SK-MEL-5 (cell line): ENCODE results near the gene JPH2. TPM values are rescaled to one million over a fixed set of nuclear protein-coding genes. Genes with fewer than 3 reads are reported as not detected.
"Not testable (repeated sequence)": the region's sequence is repeated elsewhere in the genome, so short reads cannot be mapped to it uniquely, and the experiment has no call there.

Experiments used
- DNase-seq: peaks from one replicate; pipeline ENCODE4 v3.0.0-alpha.2; 2016; ENCODE audit warnings: low read depth, low spot score
- in situ Hi-C: cut with HindIII; loops from 2 replicates; pipeline ENCODE4 v1.10.0; 2016; ENCODE audit warnings: low sequenced_read_pairs, high pct_unique_total_duplicates, low pct_unique_long_range_greater_than_20kb
- total RNA-seq: library from RNA; depleted of rRNA; stranded (reverse); fragments of >200 nt; shearing (Covaris generic); gene quantifications from 2 replicates; pipeline ENCODE4 v1.2.3, GENCODE V29; 2014

The JPH2 gene
- total RNA-seq, 1 experiment from 2014 or later = 0.08 TPM

DNA sequence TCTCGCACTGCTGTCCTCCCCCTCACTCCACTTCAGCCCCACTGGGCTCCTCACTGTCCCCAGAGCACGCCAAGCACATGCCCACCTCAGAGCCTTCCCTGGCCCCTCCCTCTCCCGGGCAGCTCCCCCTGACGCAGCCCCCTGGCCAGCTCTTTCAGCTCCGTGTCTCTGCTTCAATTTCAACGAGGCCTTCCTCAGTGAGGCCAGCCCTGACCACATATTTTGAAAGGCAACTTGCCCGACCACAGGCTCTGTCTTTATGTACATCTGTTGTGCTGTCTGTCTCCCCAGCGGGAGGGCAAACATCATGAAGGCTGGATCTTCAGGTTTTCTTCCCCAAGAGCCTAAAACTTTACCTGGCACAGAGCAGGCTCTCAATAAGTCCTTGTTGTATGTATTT, 44.6 kb downstream of the JPH2 start:
- no peak for DNase-seq
- in situ Hi-C loops = no loop called here

DNA sequence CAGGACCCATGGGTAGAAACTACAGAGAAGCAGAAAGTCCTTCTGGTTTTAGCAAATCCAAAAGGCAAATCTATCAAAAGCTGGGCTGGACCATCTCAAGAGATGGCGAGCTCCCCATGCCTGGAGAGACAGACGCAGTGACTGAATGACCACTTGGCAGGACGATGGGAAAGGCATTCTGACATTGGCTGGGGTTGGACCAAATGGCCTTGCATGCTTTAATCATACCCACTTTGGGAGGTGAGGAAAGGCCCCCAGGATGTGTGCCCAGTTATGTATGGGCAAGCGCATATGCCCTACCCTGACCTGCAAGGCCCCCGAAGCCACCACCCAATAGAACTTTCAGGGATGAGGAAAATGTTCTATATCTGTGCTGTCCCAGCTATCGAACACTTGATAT, 45.1 kb downstream of the JPH2 start:
- no peak for DNase-seq
- in situ Hi-C loops = no loop called here

- in situ Hi-C loops = no loop called here
- no peak for DNase-seq
These were observed 48.1 kb downstream of the JPH2 start for GRCh38 chr20:44138867-44139266.

DNA sequence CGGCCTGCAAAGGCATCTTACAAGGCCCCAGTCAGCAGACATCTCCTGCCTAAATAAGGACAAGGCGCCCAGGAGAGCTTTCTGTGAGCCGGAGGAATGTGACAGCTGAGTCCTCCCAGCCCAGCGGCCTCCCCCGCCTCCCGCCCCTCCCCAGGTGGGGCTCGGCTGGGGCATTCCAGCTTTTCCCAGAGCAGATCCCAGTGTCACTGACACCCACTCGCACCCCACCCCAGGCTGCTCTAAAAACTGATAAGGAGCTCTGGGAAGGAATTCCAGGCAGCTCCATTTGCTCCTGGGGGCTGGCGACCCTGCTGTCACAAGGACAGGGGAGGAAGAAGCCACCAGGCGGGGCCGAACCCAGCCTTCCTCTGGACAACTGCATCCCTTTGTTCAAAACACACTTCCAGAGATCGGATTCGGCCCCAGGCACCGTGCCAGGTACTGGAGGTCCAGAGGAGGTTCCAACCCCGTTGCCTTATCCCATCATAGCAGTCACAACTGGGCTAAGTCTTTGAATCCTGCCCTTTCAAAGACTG, 49.7 kb downstream of the JPH2 start:
- no peak for DNase-seq

DNA sequence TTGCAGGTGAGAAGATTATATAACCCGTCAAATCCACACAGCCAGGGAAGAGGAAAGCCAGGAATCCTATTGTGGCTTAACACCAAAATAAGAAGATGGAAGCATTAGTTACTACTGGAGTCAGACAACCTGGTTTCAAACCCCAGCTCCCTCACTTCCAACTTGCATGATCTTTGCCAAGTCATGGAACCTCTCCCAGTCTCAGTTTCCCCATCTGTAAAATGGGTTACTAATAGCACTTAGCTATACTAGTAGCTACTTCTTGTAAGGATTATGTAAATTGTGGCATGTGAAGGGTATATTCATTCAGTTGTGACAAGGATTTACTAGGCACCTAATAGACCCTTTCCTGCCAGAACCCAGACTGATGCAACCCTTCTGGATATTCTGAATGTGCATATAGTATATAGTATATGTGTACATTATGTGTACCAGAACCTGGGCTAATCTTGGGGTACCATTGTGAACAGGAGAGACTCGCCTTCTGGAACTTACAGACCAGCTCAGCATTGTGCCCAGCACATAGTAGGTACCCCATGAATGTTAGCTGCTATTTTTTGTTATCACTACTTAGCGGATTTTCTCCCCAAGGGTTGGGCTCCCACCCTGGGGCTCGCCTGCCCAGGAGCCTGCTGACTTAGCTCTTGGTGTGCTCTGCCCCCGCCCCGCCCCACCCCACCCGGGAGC, 50.3 kb downstream of the JPH2 start:
- DNase-seq = no peak
- in situ Hi-C loops = no loop called here

More for the DNA sequence above, 49.7 kb downstream of the JPH2 start:
- in situ Hi-C loops = no loop called here

GRCh38 chr20:44135417-44136204, 51.4 kb downstream of the JPH2 start:
- in situ Hi-C loops = no loop called here
- DNase-seq = no peak

GRCh38 chr20:44135012-44135412, 52.0 kb downstream of the JPH2 start:
- in situ Hi-C loops = no loop called here
- DNase-seq = no peak

GRCh38 chr20:44133424-44133823, 53.6 kb downstream of the JPH2 start:
- in situ Hi-C loops = no loop called here
- DNase-seq = no peak

GRCh38 chr20:44131704-44132103, 55.3 kb downstream of the JPH2 start:
- no peak for DNase-seq
- in situ Hi-C loops = no loop called here

DNA sequence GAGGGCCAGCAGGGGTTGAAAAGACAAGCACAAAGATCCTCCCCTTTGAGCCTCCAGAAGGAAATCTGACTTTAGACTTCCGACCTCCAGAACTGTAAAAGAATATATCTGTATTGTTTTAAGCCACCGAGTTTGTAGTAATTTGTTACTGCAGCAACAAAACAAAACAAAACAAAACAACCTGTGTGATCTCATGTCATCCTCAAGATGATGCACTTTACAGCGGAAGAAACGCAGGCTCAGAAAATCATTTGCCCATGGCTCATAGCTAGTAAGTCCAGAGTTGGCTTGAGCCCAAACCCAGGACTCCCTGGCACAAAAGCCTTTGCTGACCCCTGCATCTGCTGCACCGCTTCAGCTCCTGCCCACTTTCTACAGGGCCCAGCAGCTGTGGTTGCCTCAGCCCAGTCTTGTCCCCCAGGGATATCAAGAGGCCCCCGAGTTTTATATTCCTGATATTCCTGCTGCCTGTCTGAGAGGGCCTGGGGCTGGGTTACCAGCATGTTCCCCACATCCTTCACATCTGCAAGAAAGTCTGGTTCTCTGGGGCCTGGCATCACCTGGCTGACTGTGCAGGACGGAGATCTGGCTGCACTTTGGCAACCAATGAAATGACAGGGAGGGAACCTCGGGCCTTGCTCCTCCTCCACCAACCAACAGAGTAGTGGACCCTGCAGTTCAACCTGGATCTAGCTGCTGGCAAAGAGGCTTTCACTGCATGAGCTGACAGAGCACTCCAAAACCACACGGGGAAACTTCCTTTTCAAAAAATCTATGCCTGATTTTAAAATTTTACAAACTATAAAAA, 56.9 kb downstream of the JPH2 start:
- in situ Hi-C loops = no loop called here
- DNase-seq = no peak

- DNase-seq, in situ Hi-C loops: not testable (repeated sequence)
These were observed 57.7 kb downstream of the JPH2 start for GRCh38 chr20:44129300-44129699.

GRCh38 chr20:44126445-44126844, 60.5 kb downstream of the JPH2 start:
- in situ Hi-C loops = no loop called here
- no peak for DNase-seq

GRCh38 chr20:44125332-44126127, 61.5 kb downstream of the JPH2 start:
- in situ Hi-C loops = no loop called here
- no peak for DNase-seq

- in situ Hi-C loops = no loop called here
These were observed 63.0 kb downstream of the JPH2 start for GRCh38 chr20:44123874-44124535.

DNA sequence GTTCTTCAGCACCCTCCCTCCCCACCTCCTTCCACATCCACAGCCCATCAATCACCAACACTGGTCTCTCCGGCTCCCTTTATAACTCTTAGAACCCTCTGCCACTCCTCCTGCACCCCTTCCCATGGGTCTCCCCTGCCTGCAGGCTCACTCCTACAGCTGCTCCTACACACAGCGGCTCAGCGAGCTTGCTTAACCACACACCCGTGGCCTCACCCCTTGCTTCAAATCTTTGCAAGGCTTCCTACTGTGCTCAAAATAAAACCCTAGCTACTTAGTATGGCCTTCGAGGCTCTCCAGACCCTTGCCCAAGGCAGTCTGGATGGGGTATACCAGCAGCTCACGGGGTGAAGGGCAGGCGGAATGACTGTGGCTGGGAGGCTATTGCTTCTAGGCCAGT, 63.7 kb downstream of the JPH2 start:
- DNase-seq = no peak
- in situ Hi-C loops = no loop called here

More at GRCh38 chr20:44123874-44124535, 63.0 kb downstream of the JPH2 start:
- no peak for DNase-seq

DNA sequence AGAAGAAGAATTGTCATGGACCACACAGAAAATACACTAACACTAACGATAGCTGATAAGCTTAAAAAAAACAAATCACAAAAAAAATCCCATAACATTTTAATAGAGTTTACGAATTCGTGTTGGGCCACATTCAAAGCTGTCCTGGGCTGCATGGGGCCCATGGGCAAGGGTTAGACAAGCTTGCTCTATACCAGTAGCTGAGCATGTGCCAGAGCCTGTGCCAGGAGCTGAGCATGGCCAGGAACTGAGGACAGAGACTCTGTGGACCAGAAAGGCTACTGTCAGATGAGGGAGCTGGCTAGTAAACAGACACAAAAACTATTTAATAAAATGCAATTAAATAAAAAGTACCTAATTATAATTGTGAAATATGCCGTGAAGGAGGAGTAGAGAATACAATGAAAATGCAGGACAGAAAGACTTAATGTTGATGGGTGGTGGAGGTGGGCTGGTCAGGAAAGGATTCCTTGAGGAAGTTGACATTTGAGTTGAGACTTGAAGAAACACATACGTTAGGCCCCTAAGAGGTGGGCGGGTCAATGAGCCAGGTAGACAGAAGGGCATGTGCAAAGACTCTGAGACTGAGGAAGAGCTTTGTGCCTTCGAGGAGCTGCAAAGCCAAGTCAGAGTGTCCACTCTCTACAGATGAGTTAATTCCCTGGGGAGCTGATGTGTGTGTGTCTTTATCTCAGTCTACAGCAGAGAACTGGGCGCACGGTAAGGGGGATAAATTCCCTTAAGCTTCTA, 66.1 kb downstream of the JPH2 start:
- in situ Hi-C loops = no loop called here
- DNase-seq = no peak
